GM21576 (cell line): ENCODE measurements around the gene SLC44A4.
"Not testable (repeated sequence)": the region's sequence is repeated elsewhere in the genome, so short reads cannot be mapped to it uniquely, and the experiment has no call there.

Experiments used
- ATAC-seq: cut with Tn5 transposase; IDR thresholded peaks from one replicate; pipeline ENCODE4 v1.9.1; 2021; ENCODE audit warnings: mild to moderate bottlenecking, moderate library complexity; ENCODE audit not compliant: unreplicated experiment

Gene SLC44A4

GRCh38 chr6:31878726-31879125, at the start of gene SLC44A4:
TSS of gene SLC44A4 (minus strand) at chr6:31878997. CDS start at chr6:31878980, 17 bp downstream.
- no peak for ATAC-seq

GRCh38 chr6:31928672-31928939, 49.8 kb upstream of the SLC44A4 start:
- no peak for ATAC-seq

DNA sequence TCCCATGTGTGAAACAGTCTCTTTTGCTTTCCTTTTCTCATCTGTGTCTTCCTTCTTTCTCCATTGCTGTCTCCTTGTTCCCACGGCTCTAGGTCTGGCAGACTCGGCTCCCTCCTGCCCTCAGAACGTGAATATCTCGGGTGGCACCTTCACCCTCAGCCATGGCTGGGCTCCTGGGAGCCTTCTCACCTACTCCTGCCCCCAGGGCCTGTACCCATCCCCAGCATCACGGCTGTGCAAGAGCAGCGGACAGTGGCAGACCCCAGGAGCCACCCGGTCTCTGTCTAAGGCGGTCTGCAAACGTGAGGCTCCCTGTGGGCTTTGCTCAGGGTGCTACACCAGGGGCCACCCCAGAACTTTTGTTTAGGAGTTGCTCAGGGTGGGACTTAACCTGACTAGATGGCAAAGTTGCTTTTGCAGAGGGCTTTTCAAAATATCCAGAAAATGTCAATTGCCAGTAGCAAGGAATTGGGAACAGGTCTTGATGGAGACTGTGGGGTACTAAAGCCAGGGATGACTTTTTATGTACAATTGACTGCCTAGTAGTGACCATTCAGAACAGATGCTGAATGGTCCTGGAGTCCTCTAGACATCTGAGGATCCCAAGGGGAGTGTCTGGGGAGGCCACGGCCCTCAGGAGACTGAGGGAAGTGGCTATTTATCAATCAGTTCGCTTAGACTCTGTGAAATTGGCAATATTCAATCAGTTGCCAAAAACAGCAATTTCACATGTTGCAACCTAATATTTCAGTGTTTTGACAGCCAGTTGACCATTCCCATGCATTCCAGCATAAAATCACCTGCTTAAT, 49.3 kb upstream of the SLC44A4 start:
- ATAC-seq, result no peak

DNA sequence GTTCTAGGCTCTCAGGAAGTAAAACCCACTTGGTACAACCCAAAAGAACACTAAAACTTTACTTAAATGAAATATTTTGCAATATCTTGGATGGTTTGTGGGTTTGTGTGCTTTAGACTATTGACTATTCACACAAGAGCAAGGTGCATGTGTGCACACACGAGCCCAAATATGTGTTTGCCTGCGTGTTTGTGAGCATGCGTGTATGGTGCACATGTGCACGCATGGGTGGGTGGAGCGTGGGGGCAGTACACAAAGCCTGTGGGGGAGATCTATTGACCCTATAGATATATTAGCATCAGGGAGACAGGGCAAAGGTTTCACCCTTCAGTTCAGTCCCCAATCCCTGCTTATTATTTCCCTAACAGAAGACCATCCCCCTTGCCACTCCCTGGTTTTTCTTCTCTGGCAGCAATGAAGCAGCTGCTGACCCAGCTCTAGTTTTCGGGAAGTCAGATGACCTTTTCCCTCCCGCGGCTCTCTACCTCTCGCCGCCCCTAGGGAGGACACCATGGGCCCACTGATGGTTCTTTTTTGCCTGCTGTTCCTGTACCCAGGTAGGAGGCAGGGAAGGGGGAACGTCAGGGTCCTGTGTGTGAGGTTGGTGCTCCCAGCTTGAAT, 48.6 kb upstream of the SLC44A4 start, which contains the start of gene C2:
Gene C2, plus strand, starts transcription at position 476 of the 621 bp plus-strand sequence. Its CDS starts 36 bp downstream, at position 512.
- ATAC-seq, result no peak

- ATAC-seq, result no peak
Measured at GRCh38 chr6:31922942-31923341, 44.1 kb upstream of the SLC44A4 start.

GRCh38 chr6:31920811-31921210, 42.0 kb upstream of the SLC44A4 start:
- ATAC-seq, result no peak

DNA sequence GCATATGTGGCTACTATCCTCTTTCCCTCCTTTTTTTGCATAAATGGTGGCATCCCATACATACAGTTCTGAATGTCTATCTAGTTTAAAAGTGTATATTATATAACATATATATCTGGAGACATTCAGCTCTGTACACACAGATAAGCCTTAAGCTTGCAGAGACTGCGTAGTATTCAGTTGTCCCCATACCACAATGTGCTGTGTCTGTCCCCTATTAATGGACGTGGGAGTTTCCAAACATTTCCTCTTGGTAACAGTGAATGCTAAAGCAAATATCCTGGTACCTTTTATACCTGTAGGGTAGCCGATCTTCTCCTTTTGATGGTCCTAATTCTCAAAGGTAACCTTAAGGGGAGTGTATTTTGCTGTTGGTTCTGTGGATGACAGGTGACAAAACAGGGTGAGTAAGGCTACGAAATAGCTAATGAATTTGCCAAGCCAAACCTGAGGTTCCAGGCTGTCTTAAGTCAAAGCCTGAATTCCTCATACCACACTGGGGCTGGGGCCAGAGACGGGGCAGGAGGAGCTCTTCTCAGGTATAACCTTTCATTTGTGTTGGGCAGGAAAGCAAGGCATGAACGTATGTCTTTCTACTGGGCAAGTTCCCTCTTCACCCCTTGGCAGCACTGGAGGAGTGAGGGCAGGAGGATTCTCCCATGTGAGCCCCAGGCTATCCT, 41.0 kb upstream of the SLC44A4 start:
- ATAC-seq, result no peak

DNA sequence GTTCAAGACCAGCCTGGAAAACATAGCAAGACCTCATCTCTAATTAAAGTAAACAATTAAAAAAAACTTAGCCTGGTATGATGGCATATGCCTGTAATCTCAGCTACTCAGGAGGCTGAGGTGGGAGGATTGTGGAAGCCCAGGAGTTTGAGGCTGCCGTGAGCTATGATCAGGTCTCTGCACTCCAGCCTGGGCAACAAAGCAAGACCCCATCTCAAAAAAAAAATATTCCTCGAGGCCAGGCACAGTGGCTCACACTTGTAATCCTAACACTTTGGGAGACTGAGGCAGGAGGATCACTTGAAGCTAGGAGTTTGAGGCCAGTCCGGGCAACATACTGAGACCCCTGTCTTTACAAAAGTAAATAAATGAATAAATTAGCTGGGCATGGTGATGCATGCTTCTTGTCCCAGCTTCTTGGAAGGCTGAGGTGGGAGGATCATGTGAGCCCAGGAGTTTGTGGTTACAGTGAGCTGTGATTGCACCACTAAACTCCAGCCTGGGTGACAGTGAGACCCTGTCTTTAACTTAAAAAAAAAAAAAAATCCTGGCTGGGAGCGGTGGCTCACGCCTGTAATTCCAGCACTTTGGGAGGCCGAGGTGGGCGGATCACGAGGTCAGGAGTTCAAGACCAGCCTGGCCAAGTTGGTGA, 39.4 kb upstream of the SLC44A4 start:
- no peak for ATAC-seq

DNA sequence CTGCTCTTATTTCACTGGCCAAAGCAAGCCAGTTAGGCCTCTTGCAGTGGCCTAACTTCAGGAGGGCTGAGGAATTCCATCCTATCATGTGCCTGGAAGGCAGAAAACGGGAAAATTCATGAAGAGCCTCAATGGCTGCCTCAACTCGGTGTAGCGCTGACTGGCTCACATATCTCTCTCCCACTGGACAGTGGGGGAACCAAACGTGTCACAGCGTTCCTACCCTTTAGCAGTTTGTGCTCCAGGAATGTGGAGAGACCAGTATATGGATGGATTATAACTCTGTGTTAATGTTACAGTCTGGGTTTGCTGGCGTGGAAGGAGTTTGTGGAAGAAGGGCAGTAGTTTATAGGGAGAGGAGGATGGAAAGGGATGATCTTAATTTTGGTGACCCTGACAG, 37.0 kb upstream of the SLC44A4 start:
- no peak for ATAC-seq

DNA sequence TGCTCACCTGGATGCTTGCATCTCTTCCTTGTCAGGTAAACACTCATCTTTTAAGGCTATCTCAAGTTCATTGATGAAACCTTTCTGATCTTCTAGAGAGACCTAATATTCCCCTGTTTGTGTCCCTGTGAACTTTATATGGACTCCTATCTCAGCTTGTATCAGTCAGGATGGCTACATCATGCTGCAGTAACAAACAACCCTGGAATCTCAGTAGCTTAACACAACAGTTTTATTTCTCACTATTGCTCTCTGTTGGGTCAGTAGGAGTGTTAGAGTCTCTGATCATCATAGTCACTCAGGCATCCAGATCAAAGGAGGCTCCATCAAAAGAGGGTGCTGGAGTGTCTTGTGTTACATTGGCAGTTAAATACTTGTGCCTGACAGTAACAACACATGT, 36.6 kb upstream of the SLC44A4 start:
- ATAC-seq, result no peak

DNA sequence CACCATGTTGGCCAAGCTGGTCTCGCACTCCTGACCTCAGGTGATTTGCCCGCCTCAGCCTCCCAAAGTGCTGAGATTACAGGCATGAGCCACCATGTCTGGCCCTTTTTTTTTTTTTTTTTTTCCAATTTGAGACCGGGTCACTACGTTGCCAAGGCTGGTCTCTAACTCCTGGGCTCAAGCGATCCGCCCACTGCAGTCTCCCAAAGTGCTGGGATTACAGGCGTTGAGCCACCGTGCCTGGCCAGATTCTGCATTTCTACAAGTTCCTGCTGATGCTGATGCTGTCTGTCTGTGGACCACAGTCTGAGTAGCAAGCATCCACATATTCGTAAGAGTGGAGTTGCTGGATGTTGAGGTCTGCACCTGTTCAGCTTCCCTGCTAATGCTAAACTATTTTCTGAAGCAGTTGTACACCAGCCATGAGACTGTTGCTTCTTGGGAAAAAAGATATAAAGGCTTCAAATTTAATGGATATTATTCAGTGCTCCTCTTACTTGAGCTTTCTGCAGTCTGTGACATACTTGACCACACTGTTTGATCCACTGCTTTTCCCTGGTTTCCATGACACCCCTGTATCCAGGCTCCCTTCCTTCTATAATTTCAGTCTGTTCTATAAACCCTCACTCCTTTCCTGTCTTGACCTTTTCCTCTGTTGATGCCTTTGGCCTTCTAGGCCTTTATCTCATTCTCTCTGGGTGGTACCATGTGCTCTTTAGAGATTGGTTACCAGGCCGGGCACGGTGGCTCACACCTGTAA, 33.2 kb upstream of the SLC44A4 start:
- ATAC-seq, result no peak

DNA sequence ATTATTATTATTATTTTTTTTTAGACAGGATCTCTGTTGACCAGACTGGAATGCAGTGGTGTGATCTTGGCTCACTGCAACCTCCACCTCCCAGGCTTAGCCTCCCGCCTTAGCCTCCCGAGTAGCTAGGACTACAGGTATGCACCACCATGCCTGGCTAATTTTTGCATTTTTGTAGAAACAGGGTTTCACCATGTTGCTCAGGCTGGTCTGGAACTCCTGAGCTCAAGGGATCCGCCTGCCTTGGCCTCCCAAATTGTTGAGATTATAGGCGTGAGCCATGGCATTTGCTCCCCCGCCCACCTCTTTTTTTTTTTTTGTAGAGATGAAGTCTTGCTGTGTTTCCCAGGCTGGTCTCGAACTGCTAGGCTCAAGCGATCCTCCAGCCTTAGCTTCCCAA, 30.5 kb upstream of the SLC44A4 start:
- not testable (repeated sequence) for ATAC-seq

GRCh38 chr6:31908791-31909190, 30.0 kb upstream of the SLC44A4 start:
- peak; percentile 67 for ATAC-seq

GRCh38 chr6:31908255-31908654, 29.5 kb upstream of the SLC44A4 start:
- ATAC-seq, result not testable (repeated sequence)

DNA sequence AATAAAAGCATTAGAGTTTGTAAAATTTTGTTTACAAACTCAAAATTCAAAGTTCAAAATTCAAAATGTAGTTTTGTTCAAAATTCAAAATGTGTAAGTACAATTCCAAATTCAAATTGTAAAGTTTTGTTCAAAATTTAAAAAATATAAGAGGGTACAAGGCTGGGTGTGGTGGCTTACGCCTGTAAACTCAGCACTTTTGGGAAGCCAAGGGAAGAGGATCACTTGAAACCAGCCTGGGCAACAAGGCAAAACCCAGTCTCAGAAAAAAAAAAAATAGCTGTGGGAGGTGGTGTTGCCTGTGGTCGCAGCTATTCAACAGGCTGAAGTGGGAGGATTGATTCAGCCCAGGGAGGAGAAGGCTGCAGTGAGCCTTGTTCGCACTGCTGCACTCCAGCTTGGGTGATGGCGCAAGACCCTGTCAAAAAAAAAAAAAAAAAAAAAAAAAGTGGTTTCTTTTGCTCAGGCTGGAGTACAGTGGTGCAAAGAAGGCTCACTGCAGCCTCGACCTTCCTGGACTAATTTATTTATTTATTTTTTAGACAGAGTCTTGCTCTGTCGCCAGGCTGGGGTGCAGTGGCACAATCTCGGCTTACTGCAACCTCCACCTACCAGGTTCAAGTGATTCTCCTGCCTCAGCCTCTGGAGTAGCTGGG, 28.5 kb upstream of the SLC44A4 start:
- ATAC-seq, result no peak

GRCh38 chr6:31906727-31907126, 27.9 kb upstream of the SLC44A4 start:
- not testable (repeated sequence) for ATAC-seq

DNA sequence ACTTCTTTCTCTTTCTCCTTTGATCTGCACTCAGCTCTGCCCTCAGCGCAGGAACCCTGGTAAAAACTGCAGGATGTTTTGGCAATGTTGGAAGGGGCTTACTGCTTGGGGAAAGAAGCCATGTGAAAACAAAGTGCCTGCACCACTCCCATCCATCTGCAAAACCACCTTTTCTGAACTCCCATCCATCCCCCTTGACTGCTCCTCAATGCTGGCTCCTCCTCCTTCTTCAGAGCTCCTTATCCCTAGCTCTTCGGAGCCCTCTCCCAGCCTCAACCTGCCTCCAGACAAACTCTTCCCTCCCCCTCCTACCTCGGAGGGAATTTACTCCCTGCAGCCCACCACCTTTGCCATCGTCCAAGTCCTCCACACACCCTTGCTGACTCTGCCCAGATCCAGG, 27.3 kb upstream of the SLC44A4 start:
- ATAC-seq, result no peak

GRCh38 chr6:31905041-31905440, 26.2 kb upstream of the SLC44A4 start:
- ATAC-seq, result no peak

- no peak for ATAC-seq
Measured at GRCh38 chr6:31903957-31904356, 25.2 kb upstream of the SLC44A4 start.

DNA sequence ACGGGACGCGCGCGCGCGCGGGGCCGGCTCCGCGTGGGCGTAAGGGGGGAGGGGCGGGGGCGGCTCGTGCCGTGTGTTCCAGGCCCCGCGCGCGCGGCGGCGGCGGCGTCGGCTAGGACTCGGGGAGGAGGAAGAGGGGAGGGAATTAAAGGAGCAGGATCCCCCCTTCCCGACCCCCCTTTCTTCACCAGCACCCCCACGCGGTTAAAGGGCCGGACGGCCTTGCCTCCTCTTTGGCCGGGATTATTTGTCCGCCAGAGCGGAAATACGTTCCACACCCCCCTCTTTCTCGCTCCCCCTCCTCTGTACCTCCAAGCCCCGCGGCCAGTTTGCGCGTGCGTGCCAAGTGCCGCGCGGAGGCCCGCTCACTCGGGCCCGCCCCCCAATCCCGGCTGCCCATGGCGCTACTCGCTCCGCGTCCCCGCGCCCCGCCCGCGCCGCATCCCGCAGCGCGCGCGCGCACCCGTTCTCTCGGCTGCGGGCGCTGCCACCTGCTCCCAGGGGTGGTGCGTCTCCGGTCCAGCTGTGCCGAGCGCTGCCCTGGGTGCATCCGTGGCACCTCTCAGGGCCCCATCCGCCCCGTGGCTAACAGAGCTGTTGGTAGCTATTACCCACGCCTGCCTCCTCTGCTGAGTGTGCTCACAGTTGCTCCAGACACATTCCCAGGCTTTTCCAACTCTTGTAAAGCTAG, 23.3 kb upstream of the SLC44A4 start, which contains the start of gene ZBTB12:
Gene ZBTB12, minus strand, starts transcription at position 134 of the 691 bp plus-strand sequence. CDS start 781 bp downstream, outside the sequence.
- peak; percentile 40 for ATAC-seq
